NCI-H1092 (cell line): ENCODE results near the gene ADSS1.

Source experiments
- DNase-seq: peaks from one replicate; lab custom pipeline; 2025; lab: John Stamatoyannopoulos, UW

ADSS1 gene

GRCh38 chr14:104770851-104771272, 46.8 kb downstream of the ADSS1 start:
- DNase-seq: no peak

DNA sequence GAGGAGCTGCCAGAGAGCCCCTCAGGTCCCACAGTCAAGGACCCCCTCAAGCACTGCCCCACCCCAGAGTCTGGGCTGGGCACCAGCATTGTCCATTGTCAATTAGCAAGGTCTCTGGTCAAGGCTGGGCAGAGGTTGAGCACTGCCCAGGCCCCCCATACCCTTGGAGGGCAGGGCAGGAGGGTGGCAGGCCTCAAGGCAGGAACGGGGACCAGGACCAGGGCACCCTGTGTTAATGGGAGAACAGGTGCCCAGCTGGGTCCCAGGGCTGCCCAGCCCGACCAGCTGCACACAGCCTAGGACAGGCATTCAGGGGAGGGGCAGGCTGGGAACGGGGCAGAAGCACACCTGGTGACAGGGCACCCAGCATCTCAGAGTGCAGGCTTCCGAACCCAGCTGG, 47.3 kb downstream of the ADSS1 start:
- DNase-seq: no peak

DNA sequence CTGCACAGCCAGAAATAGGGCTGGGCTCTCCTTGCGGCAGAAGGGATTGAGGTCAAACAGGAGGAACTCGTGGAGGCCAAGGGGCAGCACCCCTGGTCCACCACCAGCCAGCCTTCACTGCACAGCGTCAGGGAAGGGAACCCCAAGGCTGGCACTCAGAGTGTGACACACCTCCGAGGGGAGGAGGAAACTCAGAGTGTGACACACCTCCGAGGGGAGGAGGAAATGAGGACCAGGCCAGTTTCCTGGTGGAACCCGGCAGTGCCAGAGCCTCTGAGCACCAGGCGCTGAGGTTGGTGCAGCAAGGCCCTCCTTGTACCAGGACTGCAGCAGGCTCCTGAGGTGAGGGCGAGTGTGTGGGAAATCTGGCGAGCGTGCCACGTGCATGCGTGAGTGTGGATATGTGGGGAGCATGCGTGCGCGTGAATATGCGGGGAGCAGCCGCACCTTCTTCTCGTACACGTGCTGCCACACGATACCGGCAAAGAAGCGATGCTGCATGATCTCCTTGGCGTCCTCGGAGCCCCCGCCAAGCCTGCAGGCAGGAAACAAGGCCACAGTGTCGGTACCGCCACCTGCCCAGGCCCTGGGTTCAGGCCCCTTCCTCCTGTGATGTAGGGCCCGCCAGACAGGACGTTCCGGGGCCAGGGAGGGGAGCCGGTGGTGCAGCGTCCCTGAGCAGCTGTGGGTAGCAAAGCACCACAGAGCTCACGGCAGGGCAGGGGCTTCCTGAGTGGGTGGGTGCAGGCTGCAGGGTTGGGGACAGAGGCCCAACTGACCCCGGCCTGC, 48.1 kb downstream of the ADSS1 start:
- DNase-seq: no peak

GRCh38 chr14:104772707-104773504, 48.9 kb downstream of the ADSS1 start:
- DNase-seq: no peak

DNA sequence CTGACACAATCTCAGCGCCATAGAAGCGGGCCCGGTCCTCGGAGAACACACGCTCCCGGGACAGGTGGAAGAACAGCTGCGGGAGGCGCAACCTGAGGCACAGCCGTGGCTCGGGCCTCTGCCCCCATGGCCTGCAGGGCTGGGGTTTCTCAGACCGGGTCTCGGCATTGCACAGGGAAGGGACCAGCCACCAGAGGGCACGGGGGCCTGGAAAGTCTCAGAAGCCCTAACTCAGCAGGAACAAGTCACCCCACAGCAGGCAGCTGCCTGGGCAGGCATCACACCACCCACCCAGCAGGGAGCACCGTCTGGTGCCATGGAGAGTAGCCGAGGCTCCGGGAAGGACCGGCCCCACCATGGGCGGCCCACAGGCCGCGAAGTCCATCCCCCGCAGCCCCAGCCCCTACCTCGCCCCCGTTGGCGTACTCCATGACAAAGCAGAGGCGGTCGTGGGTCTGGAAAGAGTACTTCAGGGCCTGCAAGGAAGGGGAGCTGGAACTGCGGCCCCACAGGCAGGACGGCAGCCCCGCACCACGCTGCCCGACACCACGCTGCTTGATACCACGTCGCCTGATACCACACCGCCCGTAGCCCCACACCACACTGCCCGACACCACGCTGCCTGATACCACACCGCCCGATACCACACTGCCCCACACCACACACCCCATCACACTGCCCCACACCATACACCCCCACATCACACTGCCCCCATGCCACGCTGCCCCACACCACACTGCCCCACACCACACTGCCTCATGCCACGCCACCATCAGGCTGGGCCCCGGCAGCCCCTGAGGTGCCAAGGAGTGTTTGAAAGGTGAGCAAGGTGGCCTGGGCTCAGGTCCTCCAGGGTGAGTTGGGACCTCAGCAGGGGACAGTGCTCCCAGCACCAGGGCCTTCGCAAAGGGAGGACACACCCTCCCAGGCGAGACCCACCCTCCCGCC, 49.8 kb downstream of the ADSS1 start:
- DNase-seq: no peak

DNA sequence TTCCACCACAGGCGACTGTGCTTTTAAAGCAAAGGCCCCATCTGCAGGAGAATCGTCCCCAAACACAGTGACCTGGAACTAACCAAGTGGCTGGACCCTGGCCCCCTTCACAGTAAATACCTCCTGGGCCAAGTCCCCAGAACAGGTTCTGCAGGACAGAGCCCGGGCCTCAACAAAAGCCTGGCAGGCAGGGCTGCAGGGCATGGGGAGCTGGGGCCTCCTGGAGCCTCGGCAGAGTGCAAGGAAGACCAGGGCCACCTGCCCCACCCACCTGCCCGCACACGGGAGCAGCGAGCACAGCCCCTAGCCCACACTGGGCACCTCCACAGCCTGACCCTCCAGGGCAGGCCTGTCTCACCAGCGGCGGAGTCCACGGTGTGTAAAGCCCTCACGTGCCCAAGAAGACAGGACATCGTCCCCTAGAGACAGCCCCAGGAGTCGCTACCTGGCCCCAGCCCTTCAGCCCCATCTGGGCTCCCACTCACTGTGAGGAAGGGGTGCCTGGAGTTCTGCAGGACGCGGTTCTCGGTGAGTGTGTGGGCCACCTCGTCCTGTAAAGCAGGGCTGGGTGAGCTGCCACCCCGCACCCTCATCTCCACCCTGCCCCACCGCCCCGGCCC, 50.5 kb downstream of the ADSS1 start:
- DNase-seq: no peak

DNA sequence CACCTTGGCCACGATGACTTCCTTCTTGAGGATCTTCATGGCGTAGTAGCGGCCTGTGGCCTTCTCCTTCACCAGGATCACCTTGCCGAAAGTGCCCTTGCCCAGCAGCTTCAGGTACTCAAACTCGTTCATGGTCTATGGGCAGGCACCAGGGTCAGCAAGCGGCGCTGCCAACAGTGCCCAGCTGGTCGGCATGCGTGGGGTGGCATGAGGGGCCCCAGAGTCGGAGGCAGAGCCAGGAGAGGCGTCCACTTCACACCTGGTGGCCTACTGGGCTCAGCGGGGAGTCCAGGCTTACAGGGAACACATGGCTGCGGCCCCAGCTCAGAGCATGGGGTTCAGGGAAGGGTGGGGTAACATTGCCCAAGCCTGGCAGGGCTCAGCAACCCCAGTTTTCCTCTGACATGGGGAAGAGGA, 51.1 kb downstream of the ADSS1 start:
- no peak for DNase-seq

DNA sequence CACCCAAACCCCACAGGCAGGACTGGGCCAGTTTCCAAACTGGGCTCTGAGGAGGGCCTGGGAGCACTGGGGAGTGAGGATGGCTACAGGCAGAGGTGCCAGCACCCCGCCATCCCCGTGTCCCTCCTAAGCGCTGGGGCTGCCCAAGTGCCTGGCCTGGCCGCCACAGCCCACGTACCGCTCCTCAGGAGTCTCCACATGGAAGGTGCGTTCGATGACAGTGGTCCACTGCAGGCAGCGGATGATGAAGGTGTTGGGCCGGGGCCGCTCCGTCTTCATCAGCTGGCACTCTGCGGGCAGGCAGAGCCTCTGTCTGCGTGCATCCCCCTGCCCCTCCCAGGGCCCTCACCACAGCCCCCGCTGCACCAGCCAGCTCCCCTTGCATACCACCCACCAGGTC, 52.5 kb downstream of the ADSS1 start:
- no peak for DNase-seq

GRCh38 chr14:104776961-104777807, 53.2 kb downstream of the ADSS1 start:
- no peak for DNase-seq

- DNase-seq: no peak
These were observed 53.8 kb downstream of the ADSS1 start for GRCh38 chr14:104777808-104778249.

DNA sequence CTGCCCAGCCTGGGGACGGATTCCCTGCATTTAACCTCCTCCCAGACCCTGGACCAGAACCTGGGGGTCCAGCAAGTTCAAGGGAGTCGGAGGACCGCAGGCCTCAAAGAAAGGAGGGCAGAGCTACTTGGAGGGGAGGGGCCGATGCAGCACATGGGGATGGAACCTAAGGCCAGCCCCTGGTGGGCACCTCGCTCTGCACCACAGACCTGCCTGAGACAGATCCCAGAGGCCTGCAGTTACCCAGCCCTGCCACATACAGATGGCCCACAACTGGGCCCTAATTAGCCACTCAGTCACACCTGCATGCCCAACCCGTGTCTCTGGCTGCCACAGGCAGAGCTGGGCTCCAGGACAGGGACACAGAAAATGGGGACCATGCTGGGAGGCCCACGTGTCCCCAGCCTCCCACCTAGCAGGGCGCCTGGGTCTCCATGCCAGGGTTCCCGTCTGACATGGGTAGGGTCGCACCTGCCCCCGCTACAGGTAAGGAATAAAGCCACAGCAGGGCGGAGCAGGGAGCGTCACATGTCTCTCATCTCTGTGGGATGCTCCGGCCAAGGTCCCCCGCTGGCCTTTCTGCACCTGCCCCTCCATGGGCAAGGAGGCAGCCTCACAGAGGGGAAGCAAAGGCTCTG, 54.8 kb downstream of the ADSS1 start:
- no peak for DNase-seq

- DNase-seq: no peak
These were observed 55.9 kb downstream of the ADSS1 start for GRCh38 chr14:104779776-104780512.

DNA sequence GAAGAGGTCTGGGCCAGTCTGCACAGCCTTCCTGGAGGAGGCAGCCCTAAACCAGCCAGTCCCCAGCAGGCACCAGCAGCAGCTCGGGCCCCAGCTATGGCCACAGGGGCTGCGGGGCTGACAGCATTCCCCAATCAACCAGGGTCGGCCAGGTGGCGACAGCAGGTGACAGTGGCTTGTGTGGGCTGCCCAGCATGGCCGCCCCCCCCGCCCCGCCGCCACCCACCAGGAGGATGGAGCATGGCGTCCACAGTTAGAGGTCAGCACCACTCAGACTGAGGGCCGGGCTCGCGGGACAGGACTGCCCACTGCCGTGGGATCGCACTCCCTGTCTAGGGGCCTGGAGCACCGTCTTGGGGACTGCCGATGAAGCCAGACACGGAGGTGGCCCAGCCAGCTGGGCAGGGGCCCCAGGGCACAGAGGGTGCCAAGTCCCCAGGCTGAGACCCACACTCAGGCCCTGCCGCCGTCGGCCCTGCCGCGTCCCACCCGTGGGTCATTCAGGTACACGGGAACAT, 56.5 kb downstream of the ADSS1 start:
- no peak for DNase-seq

DNA sequence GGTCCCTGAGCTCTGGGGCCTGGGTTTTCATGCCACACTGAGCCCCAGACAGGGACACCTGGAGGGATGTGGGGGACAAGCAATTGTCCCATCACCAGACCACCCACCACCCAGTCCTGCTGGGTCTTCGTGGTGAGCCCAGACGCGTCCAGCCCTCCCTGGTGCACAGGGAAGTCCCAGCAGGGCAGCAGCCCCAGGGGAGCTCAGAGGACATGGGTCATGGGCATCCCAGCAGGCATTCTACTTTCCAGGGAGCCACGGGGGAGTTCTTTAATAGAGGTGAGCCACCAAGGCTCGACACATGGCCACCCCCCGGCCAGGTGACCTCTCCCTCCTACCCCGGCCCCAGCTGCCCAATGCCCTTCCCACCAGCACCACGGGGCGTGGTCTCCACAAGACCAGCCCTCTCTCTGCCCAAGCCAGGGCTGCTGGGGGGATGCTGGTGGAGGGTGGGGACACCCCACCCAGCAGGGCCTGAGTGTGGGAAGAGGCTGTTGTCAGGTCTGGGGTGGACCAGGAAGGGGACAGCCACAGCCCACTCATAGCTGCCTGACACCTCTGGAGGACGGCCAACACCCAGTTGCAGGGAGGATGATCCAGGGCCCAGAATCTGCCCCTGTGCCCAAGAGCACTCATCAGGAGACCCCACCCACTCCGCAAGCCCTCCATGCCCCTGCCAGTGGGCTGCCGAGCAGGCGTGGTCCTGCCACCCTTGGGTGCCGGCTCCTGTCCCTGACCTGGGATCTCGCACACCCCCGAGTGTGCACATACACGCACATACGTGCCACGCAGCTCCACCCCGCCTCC, 57.4 kb downstream of the ADSS1 start:
- no peak for DNase-seq

DNA sequence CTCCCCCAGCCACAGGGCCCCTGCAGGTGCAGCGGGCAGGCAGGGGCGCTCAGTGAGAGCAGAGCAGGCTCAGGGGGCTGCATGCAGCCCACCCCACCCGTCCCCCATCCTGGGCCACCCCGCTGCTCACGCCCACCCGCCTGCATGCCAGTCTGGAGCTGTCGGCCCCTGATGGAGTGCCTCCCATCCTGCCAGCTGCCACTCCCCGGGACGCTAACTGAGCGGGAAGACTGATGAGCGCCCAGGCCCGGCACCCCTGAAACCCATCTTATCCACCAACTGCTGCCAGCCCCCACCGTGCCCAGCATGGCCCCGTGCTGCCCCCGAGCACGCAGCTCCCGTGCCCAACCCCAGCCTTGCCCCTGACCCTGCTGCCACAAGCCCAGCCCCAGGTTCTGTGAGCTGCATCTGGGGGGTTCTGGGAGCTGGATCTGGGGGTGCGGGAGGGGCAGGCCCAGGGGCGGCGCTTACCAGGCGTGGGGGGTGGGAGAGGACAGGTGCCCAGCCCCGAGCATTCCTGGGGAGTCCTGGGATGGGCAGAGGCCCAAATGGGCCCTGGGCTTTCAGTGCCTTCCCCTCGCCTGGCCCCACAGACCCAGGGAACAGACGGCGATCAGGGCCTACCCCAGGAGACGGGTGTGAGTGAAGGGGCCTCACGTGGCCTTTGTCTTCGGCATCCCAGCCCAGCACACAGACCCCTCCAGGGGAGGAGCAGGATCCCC, 58.2 kb downstream of the ADSS1 start:
- no peak for DNase-seq

- no peak for DNase-seq
These were observed 58.7 kb downstream of the ADSS1 start for GRCh38 chr14:104782808-104783139.

DNA sequence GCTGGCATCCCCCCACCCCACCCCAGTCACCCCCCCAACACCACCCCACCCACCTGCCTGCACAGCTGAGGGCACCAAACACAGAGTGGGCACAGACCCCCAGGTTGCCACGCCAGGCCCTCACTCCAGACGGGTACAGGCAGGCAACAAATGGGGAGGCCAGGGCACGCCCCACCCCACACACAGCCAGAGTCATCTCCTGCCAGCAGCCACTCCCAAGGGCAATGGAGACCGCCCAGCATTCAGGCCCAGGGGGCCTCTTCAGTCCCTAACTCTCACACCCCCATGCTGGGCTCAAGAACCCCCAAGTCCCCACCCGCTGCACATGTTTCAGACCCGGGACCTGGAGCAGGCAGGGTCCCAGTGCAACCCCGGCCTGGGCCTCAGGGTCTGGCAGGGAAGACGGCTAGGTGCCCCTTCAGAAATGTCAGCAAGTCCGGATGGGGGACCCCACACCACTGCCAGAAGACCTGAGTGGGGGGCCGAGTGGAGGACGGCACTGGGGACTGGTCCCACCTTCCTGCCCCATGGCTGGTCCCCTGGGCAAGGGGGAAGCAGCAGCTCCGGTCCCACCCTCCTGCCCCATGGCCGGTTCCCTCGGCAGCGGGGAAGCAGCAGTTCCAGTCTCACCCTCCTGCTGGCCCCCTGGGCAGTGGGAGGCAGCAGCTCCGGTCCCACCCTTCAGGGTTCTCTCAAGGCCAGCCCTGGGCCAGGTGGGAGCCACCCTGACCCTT, 59.6 kb downstream of the ADSS1 start:
- DNase-seq: no peak
